Measurements from ENCODE around the gene GPR15.

DNA sequence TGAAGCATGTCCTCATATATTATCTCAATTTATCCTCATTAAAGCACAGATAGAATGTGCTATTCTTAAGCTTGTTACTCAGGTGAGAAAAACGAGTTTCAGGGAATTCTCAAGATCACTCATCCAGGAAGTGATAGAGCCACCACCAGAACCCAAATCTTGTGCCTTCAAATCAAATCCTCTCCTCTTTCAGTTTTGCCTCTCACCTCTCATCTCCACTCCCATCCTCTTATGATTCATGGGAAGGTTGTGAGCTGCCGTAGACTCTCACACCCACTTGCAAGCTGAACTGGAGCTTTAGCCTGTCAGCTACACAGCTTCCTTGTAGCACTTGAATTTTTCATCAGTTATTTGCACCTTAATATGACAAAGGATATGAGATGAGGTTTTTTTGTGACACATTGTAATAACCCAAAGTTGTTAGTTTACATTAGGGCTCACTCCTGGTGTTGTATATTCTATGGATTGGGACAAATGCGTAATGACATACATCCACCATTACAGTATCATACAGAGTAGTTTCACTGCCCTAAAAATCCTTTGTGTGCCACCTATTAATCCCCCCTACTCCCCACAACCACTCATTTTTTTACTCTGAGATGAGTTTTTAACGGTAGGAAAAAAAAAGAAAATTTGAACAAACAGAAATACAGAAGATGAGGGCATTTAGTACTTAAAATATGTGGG is 25.7 kb downstream of the GPR15 start:
- TF ChIP-seq, protein P1, sequence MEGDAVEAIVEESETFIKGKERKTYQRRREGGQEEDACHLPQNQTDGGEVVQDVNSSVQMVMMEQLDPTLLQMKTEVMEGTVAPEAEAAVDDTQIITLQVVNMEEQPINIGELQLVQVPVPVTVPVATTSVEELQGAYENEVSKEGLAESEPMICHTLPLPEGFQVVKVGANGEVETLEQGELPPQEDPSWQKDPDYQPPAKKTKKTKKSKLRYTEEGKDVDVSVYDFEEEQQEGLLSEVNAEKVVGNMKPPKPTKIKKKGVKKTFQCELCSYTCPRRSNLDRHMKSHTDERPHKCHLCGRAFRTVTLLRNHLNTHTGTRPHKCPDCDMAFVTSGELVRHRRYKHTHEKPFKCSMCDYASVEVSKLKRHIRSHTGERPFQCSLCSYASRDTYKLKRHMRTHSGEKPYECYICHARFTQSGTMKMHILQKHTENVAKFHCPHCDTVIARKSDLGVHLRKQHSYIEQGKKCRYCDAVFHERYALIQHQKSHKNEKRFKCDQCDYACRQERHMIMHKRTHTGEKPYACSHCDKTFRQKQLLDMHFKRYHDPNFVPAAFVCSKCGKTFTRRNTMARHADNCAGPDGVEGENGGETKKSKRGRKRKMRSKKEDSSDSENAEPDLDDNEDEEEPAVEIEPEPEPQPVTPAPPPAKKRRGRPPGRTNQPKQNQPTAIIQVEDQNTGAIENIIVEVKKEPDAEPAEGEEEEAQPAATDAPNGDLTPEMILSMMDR (IDR thresholded peaks at IDR 0.05; ENCODE audit: poor library complexity, severe bottlenecking), result no peak
- no peak for TF ChIP-seq EZH2 (IDR thresholded peaks at IDR 0.05; ENCODE audit: borderline replicate concordance, insufficient read depth, low read length, poor library complexity, severe bottlenecking)
- TF ChIP-seq POLR2AphosphoS5 (IDR thresholded peaks at IDR 0.05), result no peak
- TF ChIP-seq SMC3 (conservative IDR thresholded peaks at IDR 0.05; ENCODE audit: poor library complexity), result no peak
- TF ChIP-seq EP300 (conservative IDR thresholded peaks at IDR 0.05; ENCODE audit: poor library complexity, severe bottlenecking), result no peak
- no peak for TF ChIP-seq RAD21 (conservative IDR thresholded peaks at IDR 0.05)
- TF ChIP-seq MXI1 (conservative IDR thresholded peaks at IDR 0.05; ENCODE audit: poor library complexity, severe bottlenecking), result no peak
- no peak for TF ChIP-seq TAF1 (IDR thresholded peaks at IDR 0.05; ENCODE audit: low read depth)
